D721Med (cell line): ENCODE data around the gene ZNF550.

Experiments
- DNase-seq: peaks from one replicate; pipeline ENCODE4 v3.0.0; 2011; ENCODE audit warnings: low spot score; ENCODE audit not compliant: insufficient read length
- FAIRE-seq: peaks from 2 replicates; lab custom pipeline; 2011; peaks lifted over from hg19 to GRCh38; lab: Jason Lieb, UNC
- TF ChIP-seq, protein P1 (sequence below): IDR thresholded peaks from 2 replicates; pipeline ENCODE4 v1.5.1; 2012; ENCODE audit warnings: mild to moderate bottlenecking, control low read depth; ENCODE audit not compliant: insufficient read depth; ENCODE audit errors: missing control alignments

Gene ZNF550

DNA sequence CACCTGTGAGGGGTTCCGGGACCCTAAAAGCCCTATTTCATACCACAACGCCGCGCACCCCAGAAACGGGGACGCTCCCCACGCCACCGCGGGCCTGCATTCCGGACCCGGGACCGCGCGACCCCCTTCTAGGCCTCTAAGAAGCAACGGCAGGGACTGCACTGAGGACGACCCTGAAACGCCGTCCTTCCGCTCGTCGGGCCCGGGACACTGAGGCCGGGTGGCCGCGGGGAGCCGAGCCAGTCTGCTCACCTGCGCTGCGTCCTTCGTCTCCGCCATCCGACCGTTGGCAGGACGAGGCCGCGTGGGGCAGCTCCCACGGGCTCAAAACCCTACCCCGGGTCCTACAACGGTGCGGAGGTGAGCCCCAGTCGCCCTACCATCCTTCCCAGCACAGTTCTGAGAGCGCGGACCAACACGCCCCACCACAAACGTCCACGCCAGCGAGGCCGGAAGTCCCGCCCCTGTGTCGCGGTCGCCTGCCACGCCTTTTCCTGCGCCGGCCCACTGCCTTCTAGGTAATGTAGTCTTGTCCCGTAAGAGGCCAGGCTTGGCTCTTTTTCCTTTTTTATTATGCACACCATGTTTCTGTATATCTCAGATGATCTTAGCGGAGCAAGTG, at the start of gene ZNF550:
Gene ZNF550 (minus strand): TSS at position 460 of the 622 bp plus-strand sequence. CDS start 181 bp downstream, at position 279.
- FAIRE-seq (no peak), DNase-seq (peak; percentile 89)
- TF ChIP-seq, protein P1, sequence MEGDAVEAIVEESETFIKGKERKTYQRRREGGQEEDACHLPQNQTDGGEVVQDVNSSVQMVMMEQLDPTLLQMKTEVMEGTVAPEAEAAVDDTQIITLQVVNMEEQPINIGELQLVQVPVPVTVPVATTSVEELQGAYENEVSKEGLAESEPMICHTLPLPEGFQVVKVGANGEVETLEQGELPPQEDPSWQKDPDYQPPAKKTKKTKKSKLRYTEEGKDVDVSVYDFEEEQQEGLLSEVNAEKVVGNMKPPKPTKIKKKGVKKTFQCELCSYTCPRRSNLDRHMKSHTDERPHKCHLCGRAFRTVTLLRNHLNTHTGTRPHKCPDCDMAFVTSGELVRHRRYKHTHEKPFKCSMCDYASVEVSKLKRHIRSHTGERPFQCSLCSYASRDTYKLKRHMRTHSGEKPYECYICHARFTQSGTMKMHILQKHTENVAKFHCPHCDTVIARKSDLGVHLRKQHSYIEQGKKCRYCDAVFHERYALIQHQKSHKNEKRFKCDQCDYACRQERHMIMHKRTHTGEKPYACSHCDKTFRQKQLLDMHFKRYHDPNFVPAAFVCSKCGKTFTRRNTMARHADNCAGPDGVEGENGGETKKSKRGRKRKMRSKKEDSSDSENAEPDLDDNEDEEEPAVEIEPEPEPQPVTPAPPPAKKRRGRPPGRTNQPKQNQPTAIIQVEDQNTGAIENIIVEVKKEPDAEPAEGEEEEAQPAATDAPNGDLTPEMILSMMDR, result no peak

DNA sequence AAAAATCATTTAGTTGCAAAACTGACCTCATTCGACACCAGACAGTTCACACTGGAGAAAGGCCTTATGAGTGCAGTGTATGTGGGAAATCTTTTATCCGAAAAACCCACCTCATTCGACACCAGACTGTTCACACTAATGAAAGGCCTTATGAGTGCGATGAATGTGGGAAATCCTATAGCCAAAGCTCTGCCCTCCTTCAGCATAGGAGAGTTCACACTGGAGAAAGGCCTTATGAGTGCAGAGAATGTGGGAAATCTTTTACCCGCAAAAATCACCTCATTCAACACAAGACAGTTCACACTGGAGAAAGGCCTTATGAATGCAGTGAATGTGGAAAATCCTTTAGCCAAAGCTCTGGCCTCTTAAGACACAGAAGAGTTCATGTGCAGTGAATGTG, 47.3 kb upstream of the ZNF550 start:
- DNase-seq, result no peak
- TF ChIP-seq, protein P1, result no peak
- FAIRE-seq, result no peak

DNA sequence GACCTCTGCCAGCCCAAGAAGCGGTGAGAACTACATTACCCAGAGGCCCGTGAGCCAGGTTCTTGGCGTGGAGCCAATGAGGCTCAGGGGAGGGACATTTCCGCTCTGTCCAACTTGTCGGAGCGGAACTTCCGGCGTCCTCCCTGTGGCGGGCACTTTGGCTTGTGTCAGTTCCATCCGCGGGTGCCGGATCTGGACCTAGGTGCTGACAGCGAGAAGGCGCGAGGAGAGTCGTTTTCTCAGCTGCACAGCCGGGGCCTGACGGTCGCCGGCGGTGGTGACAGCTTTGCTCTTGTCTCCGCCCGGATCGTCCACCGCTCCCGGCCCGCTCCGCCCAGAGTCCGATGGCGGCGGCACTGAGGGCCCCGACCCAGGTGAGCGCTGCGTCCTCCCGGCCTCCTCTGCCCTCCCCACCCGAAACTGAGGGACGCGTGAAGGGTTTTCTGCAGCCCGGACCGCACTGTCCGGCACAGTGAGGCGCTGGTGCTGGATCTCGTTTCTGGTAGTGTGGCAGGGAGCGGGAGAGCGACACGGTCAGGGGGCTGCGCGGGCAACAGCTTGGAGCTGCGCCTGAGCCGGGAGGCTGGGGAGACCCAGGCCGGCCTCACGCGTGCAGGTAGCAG, 40.2 kb upstream of the ZNF550 start, which contains the start of gene ZNF530:
Gene ZNF530 (plus strand): TSS at position 125 of the 623 bp plus-strand sequence. CDS start 4,461 bp downstream, outside the sequence.
- DNase-seq, result peak; percentile 86
- TF ChIP-seq, protein P1, result no peak
- no peak for FAIRE-seq

DNA sequence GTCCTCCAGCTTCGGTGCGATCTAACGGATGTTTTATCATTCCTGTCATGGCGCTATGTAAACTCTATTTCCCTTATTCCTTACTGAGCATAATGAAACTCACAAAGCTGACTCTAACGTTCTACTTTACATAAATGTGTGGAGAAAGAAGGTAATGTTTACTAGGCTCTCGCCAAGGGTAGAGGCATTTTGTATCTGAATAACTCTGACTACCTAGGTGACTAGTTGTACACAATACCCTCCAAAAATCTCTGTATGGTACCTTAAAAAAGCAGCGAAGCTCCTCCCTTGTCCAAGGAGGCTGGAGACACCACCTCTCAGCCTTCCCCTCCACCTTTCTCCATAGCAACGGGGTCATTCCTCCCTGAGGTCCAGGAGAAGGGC, 39.7 kb upstream of the ZNF550 start:
- FAIRE-seq (no peak), DNase-seq (no peak)
- TF ChIP-seq, protein P1, result no peak

DNA sequence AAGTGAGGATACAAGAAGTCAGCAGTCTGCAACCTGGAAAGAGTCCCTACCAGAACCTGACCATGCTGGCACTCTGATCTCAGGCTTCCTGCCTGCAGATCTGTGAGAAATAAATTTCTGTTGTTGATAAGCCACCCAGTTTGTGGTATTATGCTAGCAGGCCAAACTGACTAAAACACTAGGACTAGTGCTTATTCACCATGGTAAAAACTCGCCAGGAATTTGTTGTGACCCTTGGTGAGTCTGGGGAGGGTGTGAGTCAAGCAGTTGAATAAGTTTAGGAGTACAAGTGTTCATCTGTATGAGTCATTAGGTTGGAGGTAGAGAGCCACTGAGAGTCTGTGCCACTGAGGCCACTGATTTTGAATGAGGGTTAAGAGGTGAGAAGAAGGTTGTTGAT, 27.9 kb upstream of the ZNF550 start:
- FAIRE-seq (no peak), DNase-seq (no peak)
- TF ChIP-seq, protein P1, result no peak

DNA sequence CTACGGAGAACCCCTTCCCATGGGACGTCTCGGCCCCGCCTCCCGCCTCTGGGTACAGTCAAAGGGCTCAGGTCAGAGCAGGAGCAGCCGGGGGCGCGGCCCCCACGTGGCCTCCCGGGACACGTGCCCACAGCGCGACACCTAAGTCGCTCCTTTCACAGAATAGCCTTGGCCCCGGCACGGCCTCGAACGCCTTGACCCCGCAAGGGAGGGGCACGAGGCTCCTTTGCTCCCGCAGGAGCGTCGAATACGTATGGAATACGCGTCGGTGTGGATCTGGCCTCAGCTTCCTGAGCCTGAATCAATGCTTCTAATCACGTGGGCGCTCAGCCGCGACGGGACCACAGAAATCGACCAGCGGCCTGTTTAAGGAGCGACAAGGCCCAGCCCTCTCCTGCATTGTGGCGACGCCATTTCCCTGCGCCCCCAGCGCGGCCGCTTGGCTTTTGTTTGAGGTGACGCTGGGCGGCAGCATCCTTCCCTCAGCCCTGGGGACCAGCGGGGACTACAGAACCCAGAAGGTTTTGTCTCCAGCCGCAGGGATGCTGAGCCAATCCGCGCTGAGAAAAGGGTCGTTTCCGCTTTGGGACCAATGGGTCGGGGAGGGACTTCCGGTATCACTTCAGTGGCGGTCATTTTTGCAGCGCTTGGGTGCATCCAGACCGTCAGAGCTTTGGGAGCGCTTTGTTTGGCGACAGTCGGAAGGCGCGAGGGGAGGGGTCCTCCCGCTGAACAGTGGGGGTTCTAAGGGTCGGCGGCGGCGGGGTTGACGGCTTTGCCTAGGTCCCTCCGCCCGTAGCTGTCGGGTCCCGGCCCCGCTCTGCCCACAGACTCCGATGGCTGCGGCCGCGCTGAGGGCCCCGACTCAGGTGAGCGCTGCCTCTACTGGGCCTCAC, 24.1 kb upstream of the ZNF550 start, which contains the start of gene ZIK1:
Gene ZIK1 (plus strand): TSS at position 625 of the 896 bp plus-strand sequence. CDS start 212 bp downstream, at position 837.
- FAIRE-seq (peak; percentile 46), DNase-seq (peak; percentile 98)

More for the DNA sequence above, 24.1 kb upstream of the ZNF550 start, which contains the start of gene ZIK1:
- TF ChIP-seq, protein P1, result peak; percentile 19
